Activated CD4-positive, alpha-beta T cell treated with anti-CD3 and anti-CD28 coated beads, Interleukin-2, Interleukin-4, amounts not matched to agents 100 ng/mL and 50 ng/mL, durations not matched to agents 16 hours and 8 hours (primary cell): ENCODE results near the gene SGPP2.
"Not testable (repeated sequence)": the region's sequence is repeated elsewhere in the genome, so short reads cannot be mapped to it uniquely, and the experiment has no call there.

Source experiments
- DNase-seq: peaks from one replicate; pipeline ENCODE4 v3.0.0-alpha.2; 2020; ENCODE audit warnings: low spot score

SGPP2 gene

DNA sequence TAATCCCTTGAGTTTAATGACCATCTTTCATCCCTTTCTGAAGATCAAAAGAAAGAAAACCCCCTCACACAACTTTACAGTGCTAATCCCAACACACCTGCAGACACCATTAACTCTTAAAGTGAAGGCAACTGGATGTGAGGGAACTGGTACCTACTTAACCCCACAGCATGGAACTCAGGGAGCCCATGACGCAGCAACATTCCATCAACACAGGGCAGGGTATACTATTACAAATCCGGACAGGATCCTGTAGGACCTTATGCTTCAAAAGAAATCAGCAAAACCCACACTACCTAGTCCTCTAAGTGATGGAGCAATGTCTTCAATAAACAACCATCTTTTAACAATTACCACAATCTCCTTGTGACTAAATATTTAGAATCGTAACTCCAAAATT lies 153.0 kb downstream of the SGPP2 start:
- DNase-seq: no peak

DNA sequence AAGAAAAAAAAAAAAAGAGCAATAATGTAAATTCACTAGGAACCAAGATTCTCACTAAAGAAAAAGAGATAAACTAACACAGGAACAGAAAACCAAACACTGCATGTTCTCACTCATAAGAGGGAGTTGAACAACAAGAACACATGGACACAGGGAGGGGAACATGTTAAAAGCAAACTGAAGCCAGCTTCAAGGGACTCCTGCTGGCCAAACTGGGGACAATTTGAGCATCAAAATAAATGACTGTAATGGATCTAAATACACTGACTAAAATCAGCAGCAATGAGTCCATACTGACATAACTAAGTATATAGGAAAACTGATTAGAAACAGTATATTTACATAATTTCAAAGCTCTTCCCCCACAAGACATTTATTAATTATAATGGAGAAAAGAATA lies 158.6 kb downstream of the SGPP2 start:
- DNase-seq: no peak

DNA sequence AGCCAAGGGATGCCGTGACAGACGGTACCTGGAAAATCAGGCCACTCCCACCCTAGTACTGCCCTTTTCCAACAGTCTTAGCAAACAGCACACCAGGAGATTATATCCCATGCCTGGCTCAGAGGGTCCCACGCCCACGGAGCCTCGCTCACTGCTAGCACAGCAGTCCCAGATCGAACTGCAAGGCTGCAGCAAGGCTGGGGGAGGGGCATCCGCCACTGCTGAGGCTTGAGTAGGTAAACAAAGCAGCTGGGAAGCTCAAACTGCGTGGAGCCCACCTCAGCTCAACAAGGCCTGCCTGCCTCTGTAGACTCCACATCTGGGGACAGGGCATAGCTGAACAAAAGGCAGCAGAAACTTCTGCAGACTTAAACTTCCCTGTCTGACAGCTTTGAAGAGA lies 160.2 kb downstream of the SGPP2 start:
- DNase-seq: not testable (repeated sequence)

DNA sequence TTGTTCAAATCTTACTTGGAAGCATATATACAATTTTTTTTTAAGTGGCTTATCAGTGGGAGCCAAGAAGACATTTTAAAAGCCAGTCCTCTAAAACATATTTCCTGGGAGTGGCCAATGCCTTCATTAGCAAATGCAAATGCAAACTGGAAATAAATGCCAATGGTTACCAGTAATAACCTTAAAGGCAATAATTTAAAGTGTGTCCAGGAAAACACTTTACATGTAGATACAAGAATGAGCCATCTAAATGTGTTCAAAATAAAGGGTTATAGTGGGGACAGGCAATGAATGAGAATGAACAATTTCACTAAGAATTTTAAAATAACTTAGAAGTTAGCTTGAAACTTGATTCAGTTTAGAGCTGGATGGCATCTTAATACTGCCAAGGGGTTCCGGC lies 167.3 kb downstream of the SGPP2 start:
- no peak for DNase-seq

DNA sequence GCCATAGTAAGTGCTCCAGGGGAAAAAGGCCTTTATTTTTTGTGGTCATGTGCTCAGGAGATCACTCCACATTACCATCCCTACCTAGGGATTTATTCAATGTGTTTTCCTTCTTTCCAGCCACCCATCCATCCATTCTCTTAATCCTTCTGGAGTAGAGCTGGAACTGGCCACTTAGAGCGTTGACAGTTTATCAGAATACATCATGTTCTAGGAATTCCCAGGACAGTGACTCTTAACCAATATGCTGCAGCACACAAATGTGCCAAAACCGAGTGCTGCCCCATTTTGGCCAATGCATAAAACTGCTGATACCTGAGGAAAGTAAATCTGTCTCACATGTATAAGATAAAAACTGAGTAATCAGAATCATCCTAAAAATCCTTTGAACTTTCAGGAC lies 167.8 kb downstream of the SGPP2 start:
- no peak for DNase-seq

DNA sequence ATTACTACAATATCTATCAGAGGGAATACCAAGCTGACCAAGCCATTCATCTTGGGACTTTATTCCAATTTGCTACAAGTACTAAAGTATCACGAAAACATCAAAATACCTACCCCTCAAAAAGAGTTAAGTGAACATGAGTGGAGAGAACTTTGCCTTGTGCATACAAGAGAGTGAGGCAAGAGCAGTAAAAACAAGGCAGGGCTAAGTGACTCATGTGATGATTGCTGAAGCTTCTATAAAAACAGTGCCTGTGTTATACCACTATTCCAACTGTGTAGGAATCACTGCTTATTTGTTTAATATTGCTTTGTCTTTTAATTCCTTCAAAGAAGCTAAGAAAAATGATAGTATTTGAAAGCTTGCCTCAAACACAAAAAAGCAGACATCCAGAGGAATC lies 170.3 kb downstream of the SGPP2 start:
- DNase-seq: no peak

DNA sequence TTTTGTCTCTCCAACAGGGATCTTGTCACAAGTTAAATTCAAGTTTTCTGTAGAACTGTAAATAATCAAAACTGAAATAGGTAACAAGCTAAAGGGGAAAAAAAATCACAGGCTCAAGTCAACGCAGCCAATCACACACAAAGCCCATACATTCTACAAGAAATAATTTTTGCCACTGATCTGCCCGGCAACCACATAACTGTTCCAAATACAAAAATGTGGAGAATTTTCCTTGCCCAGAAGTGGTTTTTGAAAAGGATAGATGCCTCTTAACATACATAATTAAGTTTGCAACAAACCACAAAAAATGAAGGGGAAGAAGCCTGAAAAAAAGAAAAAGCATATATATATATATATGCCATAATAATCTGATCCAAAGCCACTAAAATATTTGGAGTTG lies 171.2 kb downstream of the SGPP2 start:
- DNase-seq: no peak

DNA sequence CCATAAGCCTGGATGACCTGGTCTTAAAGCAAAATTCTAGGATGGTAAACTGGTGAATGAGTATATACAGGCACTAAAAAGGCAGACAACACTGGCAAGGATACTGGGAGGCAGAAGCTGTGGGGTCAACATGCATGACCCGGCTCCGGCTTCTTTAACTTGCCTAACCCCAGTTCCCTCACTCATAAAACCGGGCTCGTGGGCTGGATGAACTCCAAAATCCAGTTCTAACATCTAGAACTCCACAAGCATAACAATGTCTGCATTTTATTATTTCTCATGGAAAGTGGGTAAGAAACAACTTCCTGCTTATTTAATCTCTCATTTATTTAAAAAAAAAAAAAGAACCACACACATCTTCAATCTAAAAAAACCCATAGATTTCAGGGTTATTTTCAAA lies 174.3 kb downstream of the SGPP2 start:
- no peak for DNase-seq

DNA sequence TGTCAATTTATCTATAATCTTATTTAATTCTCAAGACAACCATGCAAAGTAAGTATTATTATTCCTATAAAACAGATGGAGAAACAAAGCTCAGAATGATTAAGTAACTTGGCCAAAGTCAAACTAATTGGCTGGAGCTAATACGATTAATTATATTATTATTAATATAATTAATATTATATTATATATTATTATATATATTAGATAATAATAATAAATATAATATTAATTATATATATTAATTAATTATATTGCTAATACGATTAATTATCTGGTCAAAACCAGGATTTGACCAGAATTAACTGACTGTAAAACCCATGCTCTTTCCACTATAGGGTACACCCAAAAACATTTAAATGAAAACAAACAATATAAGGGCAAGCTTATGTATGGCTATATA lies 179.2 kb downstream of the SGPP2 start:
- DNase-seq: no peak

DNA sequence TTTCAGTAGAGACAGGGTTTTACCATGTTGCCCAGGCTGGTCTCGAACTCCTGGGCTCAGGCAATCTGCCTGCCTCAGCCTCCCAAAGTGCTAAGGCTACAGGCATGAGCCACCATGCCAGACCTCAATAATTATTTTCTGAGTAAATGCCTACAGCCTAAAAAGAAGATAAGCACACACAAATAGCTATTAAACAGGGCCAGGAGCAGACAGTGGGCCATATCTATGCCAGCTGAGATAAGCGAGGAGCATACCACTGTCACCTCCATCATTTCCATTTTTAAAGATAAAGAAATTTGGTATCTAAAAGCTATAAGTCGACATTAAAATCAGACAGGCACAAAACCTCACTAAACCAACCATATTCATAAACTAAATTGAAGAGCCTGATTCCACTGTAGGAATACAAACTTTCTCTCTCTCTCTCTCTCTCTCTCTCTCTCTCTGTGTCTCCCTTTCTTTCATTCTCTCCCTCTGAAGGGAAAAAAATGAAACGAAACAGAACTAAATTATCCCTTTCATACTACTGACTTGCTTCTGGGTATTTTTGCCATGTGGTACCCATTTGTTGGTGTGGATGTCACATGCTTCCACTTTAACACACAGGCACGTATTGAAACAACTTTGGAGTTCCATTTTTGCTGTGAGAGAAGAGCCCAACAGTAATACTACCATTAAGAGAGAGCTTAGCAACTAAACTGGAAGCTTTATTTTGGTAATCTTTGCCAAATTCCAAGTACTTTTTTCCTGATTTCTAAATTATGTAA lies 180.6 kb downstream of the SGPP2 start:
- no peak for DNase-seq

DNA sequence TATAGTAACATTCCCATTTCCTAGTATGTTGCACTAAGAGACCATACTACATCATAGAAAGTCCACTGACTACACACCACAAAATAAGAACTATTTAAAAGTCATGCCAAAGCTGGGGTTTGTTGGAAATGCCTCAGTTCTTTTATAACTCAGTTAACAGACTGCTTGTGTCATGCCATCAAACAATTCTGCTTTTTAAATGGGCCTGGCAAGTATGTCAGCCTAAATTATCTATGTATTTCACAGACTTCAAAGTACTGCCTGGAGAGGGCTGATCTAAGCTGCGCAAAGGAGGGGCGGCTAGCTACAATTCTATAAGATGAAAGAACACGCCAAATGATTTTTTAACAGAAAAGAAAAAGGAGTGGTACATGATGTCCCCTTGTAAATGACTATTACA lies 182.0 kb downstream of the SGPP2 start:
- DNase-seq: no peak

DNA sequence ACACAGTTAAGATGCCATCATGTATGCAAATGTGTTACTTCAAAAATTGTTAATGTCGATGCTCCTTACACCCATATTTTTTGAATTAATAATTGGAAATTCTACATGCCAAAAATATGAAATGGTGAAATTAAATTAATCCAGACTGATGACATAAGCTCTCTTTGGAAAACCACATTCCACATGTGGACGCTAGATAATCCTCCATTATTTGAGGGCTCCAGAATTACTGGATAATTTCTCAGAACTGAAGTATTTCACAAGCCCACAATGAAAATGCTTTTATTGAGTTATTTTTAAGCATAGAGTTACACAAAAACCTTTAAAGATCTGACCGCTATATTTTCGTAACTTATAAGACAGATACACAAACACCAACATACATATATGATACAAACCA lies 183.7 kb downstream of the SGPP2 start:
- DNase-seq: no peak

DNA sequence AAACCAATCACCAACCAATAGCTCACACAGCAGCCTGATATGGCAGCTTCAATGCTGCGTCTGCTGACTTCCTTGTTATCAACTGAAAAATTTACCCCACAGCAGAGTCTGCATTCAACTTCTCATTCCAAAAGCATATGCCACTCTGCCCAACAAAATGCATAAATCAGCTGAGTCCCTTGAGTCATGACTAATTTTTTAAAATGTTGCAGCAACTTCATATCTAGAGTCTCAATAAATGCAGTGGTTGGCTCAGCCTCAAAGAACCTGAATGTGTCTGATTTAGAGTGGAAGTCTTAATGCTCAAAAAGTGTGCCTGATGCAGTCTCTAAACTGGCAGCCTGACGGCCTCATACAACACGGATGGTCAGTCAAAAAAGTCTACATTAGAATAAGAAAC lies 185.0 kb downstream of the SGPP2 start:
- no peak for DNase-seq
